Mesendoderm (in vitro differentiated cells): ENCODE data around the gene ERN1.

Source experiments
- DNase-seq: peaks from one replicate; pipeline ENCODE4 v3.0.0; 2013
- H2AK5ac ChIP-seq: 2 replicates; pipeline ENCODE4 v1.6.1; 2013; ENCODE audit warnings: low read length, inconsistent platforms
- H2BK120ac ChIP-seq: 2 replicates; pipeline ENCODE4 v1.6.1; 2013; ENCODE audit warnings: low read depth, mild to moderate bottlenecking, low read length, moderate library complexity, mixed read lengths
- H2BK15ac ChIP-seq: replicated peaks from 2 replicates; pipeline ENCODE4 v1.6.1; 2013; ENCODE audit warnings: low read depth, mild to moderate bottlenecking, moderate library complexity
- H2BK5ac ChIP-seq: 2 replicates; pipeline ENCODE4 v1.6.1; 2013; ENCODE audit warnings: low read length, inconsistent platforms
- H3K18ac ChIP-seq: 2 replicates; pipeline ENCODE4 v1.6.1; 2013; ENCODE audit warnings: mild to moderate bottlenecking, low read length, mixed read lengths
- H3K23ac ChIP-seq: one replicate; pipeline ENCODE4 v1.6.1; 2013; ENCODE audit warnings: low read length
- H3K27ac ChIP-seq: 2 replicates; pipeline ENCODE4 v1.5.1; 2013; ENCODE audit warnings: low read depth, mild to moderate bottlenecking, inconsistent platforms, low read length, moderate library complexity
- H3K27me3 ChIP-seq: 2 replicates; pipeline ENCODE4 v1.6.1; 2013; ENCODE audit warnings: low read length, control low read depth, mild to moderate bottlenecking, inconsistent platforms; ENCODE audit not compliant: insufficient read depth, poor library complexity
- H3K36me3 ChIP-seq: 2 replicates; pipeline ENCODE4 v1.6.1; 2013; ENCODE audit warnings: low read length, inconsistent platforms; ENCODE audit not compliant: control insufficient read depth, insufficient read depth
- H3K4ac ChIP-seq: one replicate; pipeline ENCODE4 v1.6.1; 2013; ENCODE audit warnings: low read depth, mild to moderate bottlenecking, low read length, moderate library complexity
- H3K4me1 ChIP-seq: 2 replicates; pipeline ENCODE4 v1.6.1; 2013; ENCODE audit warnings: low read depth, low read length, inconsistent platforms; ENCODE audit not compliant: control insufficient read depth
- H3K4me2 ChIP-seq: 2 replicates; pipeline ENCODE4 v1.6.1; 2013; ENCODE audit warnings: low read length
- H3K4me3 ChIP-seq: 2 replicates; pipeline ENCODE4 v1.5.1; 2013; ENCODE audit warnings: mild to moderate bottlenecking, low read length
- H3K56ac ChIP-seq: one replicate; pipeline ENCODE4 v1.6.1; 2013; ENCODE audit warnings: low read length
- H3K79me1 ChIP-seq: 2 replicates; pipeline ENCODE4 v1.6.1; 2013; ENCODE audit warnings: low read length, inconsistent platforms
- H3K79me2 ChIP-seq: 2 replicates; pipeline ENCODE4 v1.6.1; 2013; ENCODE audit warnings: mild to moderate bottlenecking, low read length; ENCODE audit not compliant: control insufficient read depth, insufficient read depth
- H3K9ac ChIP-seq: 2 replicates; pipeline ENCODE4 v1.6.1; 2013; ENCODE audit warnings: low read length, inconsistent platforms
- H4K5ac ChIP-seq: one replicate; pipeline ENCODE4 v1.6.1; 2013; ENCODE audit warnings: low read length
- H4K8ac ChIP-seq: one replicate; pipeline ENCODE4 v1.6.1; 2013; ENCODE audit warnings: low read depth, mild to moderate bottlenecking, control low read depth, low read length, moderate library complexity
- WGBS: extraction: QIAGEN DNeasy Blood & Tissue Kit; methylation state at CpG from one replicate; pipeline ENCODE4 v1.1.7; 2013; ENCODE audit warnings: low lambda C conversion rate, missing lambda C conversion rate; ENCODE audit not compliant: insufficient coverage; ENCODE audit errors: extremely low coverage; 5-methylcytosine and 5-hydroxymethylcytosine counted together

Gene ERN1

GRCh38 chr17:64166876-64167275 is 36.9 kb upstream of the ERN1 start:
- H4K5ac ChIP-seq = no peak overlapping the region
- no CpG with 5 or more reads among the region's 3 CpGs for WGBS
- no peak for DNase-seq

GRCh38 chr17:64165347-64165746 is 35.4 kb upstream of the ERN1 start:
- no peak overlapping the region for H4K5ac ChIP-seq
- H3K9ac ChIP-seq = no peak overlapping the region
- H2BK15ac ChIP-seq = no peak overlapping the region
- H2BK120ac ChIP-seq = no peak overlapping the region
- H3K79me2 ChIP-seq = no peaks in the 10 kb centered on the region
- H3K23ac ChIP-seq = no peak overlapping the region
- no peak for DNase-seq
- no peak overlapping the region for H3K4me2 ChIP-seq
- H3K4me1 ChIP-seq = no peaks in the 10 kb centered on the region
- no peak overlapping the region for H3K4ac ChIP-seq
- H4K8ac ChIP-seq = no peak overlapping the region
- no peak overlapping the region for H3K56ac ChIP-seq
- no peak overlapping the region for H3K18ac ChIP-seq
- no peak overlapping the region for H3K4me3 ChIP-seq
- H3K27me3 ChIP-seq = no peaks in the 10 kb centered on the region
- no peak overlapping the region for H2BK5ac ChIP-seq
- no peaks in the 10 kb centered on the region for H3K79me1 ChIP-seq
- WGBS = no CpG with 5 or more reads among the region's 4 CpGs
- H2AK5ac ChIP-seq = no peak overlapping the region
- no peak overlapping the region for H3K27ac ChIP-seq
- no peaks in the 10 kb centered on the region for H3K36me3 ChIP-seq

More at GRCh38 chr17:64166876-64167275, 36.9 kb upstream of the ERN1 start:
- Histone ChIP-seq H3K79me1 (no peaks in the 10 kb centered on the region), H3K18ac (no peak overlapping the region), H3K27ac (no peak overlapping the region), H3K4me1 (no peaks in the 10 kb centered on the region), H3K23ac (no peak overlapping the region), H2BK15ac (no peak overlapping the region), H3K36me3 (no peaks in the 10 kb centered on the region), H4K8ac (no peak overlapping the region), H3K4me2 (no peak overlapping the region), H3K79me2 (no peaks in the 10 kb centered on the region), H2AK5ac (no peak overlapping the region), H3K27me3 (no peaks in the 10 kb centered on the region), H2BK5ac (no peak overlapping the region), H2BK120ac (no peak overlapping the region), H3K9ac (no peak overlapping the region), H3K56ac (no peak overlapping the region), H3K4ac (no peak overlapping the region), H3K4me3 (no peak overlapping the region)

- H3K4me3 ChIP-seq = no peak overlapping the region
- no peak overlapping the region for H2BK15ac ChIP-seq
- no CpG with 5 or more reads among the region's 6 CpGs for WGBS
- no peak overlapping the region for H2BK120ac ChIP-seq
- no peak overlapping the region for H3K27ac ChIP-seq
- H3K4me1 ChIP-seq = no peaks in the 10 kb centered on the region
- H3K23ac ChIP-seq = no peak overlapping the region
- H2AK5ac ChIP-seq = no peak overlapping the region
- no peak overlapping the region for H3K9ac ChIP-seq
- no peak overlapping the region for H2BK5ac ChIP-seq
- no peak overlapping the region for H3K4me2 ChIP-seq
- no peaks in the 10 kb centered on the region for H3K79me1 ChIP-seq
- no peaks in the 10 kb centered on the region for H3K79me2 ChIP-seq
- no peak overlapping the region for H3K18ac ChIP-seq
- H3K36me3 ChIP-seq = no peaks in the 10 kb centered on the region
- H3K27me3 ChIP-seq = no peaks in the 10 kb centered on the region
- no peak overlapping the region for H3K4ac ChIP-seq
- DNase-seq = no peak
- no peak overlapping the region for H4K8ac ChIP-seq
- no peak overlapping the region for H3K56ac ChIP-seq
- H4K5ac ChIP-seq = no peak overlapping the region
These were observed 34.8 kb upstream of the ERN1 start for GRCh38 chr17:64164596-64165285.

DNA sequence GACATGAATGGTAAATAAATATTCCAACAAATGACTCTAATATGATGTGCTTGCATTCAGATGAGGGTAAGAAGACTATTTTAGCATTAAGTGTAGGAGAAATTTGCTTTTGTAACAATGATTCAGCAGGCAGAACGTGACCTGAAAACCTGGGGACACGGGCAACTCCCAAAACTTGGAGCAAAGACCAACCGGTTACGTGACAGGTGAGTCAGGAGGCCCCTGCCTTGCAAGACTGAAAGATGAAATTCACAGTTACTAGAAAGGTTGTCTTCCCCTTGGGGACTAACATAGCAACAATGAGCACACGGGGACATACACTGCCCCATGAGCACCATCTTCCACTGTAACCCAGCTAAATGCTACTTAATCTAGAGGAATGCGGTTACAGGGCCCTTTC is 33.5 kb upstream of the ERN1 start:
- WGBS = no CpG with 5 or more reads among the region's 6 CpGs

DNA sequence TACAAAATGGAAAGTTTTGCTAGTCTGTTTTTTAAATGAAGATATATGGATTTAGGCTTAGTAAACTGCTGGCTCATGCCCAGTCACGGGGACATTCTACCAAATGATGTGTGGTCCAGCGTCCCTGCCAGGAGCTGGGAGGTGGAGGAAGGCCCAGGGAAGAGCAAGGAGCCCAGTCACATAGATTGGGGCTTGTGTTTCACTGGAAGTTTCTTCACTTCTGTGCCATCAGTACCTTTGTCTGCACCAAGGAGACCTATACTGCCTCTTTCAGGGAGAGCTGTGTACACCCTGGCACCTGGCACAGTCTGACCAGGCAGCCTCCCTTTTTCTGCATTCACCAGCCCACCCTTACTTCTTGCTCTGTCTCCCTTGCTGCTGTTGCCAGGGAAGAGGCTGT is 32.6 kb upstream of the ERN1 start:
- H2BK15ac ChIP-seq = no peak overlapping the region
- no peaks in the 10 kb centered on the region for H3K27me3 ChIP-seq
- H3K4me3 ChIP-seq = no peak overlapping the region
- no peak overlapping the region for H4K8ac ChIP-seq
- H3K9ac ChIP-seq = no peak overlapping the region
- H3K23ac ChIP-seq = no peak overlapping the region
- no peak overlapping the region for H3K18ac ChIP-seq
- no peaks in the 10 kb centered on the region for H3K79me2 ChIP-seq
- no peak overlapping the region for H3K56ac ChIP-seq
- H2BK5ac ChIP-seq = no peak overlapping the region
- no peak overlapping the region for H4K5ac ChIP-seq
- no peak overlapping the region for H3K4me2 ChIP-seq
- H2AK5ac ChIP-seq = no peak overlapping the region
- H3K4ac ChIP-seq = no peak overlapping the region
- WGBS = no CpG with 5 or more reads among the region's 2 CpGs
- no peak for DNase-seq
- H3K79me1 ChIP-seq = no peaks in the 10 kb centered on the region
- no peak overlapping the region for H3K27ac ChIP-seq
- no peaks in the 10 kb centered on the region for H3K36me3 ChIP-seq
- no peak overlapping the region for H2BK120ac ChIP-seq
- no peaks in the 10 kb centered on the region for H3K4me1 ChIP-seq

More for the DNA sequence above, 33.5 kb upstream of the ERN1 start:
- Histone ChIP-seq H3K79me2 (no peaks in the 10 kb centered on the region), H3K9ac (no peak overlapping the region), H2BK15ac (no peak overlapping the region), H4K5ac (no peak overlapping the region), H3K4me2 (no peak overlapping the region), H2AK5ac (no peak overlapping the region), H3K23ac (no peak overlapping the region), H3K4me3 (no peak overlapping the region), H3K4ac (no peak overlapping the region), H2BK5ac (no peak overlapping the region), H3K27ac (no peak overlapping the region), H4K8ac (no peak overlapping the region), H3K18ac (no peak overlapping the region), H2BK120ac (no peak overlapping the region), H3K56ac (no peak overlapping the region), H3K79me1 (no peaks in the 10 kb centered on the region), H3K27me3 (no peaks in the 10 kb centered on the region), H3K36me3 (no peaks in the 10 kb centered on the region), H3K4me1 (no peaks in the 10 kb centered on the region)
- no peak for DNase-seq
